Neural progenitor cell (in vitro differentiated cells): ENCODE data around the gene RPS6KA2.

Experiments used
- CTCF ChIP-seq: fragments of 200-600 bp; sonication (generic); IDR thresholded peaks from 2 replicates; pipeline ENCODE4 v1.5.1; 2017; ENCODE audit warnings: antibody characterized with exemption, mild to moderate bottlenecking
- EZH2 ChIP-seq: fragments of 200-600 bp; sonication (generic); IDR thresholded peaks from 2 replicates; pipeline ENCODE4 v1.6.1; 2017; ENCODE audit warnings: antibody characterized with exemption, mild to moderate bottlenecking, moderate library complexity
- EZH2phosphoT487 ChIP-seq: fragments of 200-600 bp; sonication (generic); IDR thresholded peaks from 2 replicates; pipeline ENCODE4 v1.6.1; 2017; ENCODE audit warnings: antibody characterized with exemption

GRCh38 chr6:166614589-166614988 lies 12.5 kb downstream of the RPS6KA2 start:
- no peak for TF ChIP-seq CTCF
- no peak for TF ChIP-seq EZH2phosphoT487
- no peak for TF ChIP-seq EZH2
